Transverse colon (tissue), 4 donors: ENCODE data around the gene ACAP1. TPM values are rescaled to one million over a fixed set of nuclear protein-coding genes. Genes with fewer than 3 reads are reported as not detected.
A peak's percentile ranks its signal among the peaks of the same experiment; 100 is the strongest.

Experiments used
- DNase-seq: peaks from one replicate; pipeline ENCODE4 v3.0.0-alpha.2; 2019
- H3K27ac ChIP-seq, 4 donors: fragments of 200-600 bp; sonication (generic); 2 replicates each; pipeline ENCODE4 v1.5.1; 2016 to 2018; ENCODE audit warnings: inconsistent platforms in 4 of 4
- H3K27me3 ChIP-seq: fragments of 200-600 bp; sonication (generic); 2 replicates; pipeline ENCODE4 v1.5.1; 2017; ENCODE audit warnings: inconsistent platforms
- H3K36me3 ChIP-seq, 4 donors: fragments of 200-600 bp; sonication (generic); 2 replicates each; pipeline ENCODE4 v1.5.1; 2017 to 2019; ENCODE audit warnings: inconsistent platforms in 4 of 4
- H3K4me1 ChIP-seq, 4 donors: fragments of 200-600 bp; sonication (generic); 2 replicates each; pipeline ENCODE4 v1.5.1; 2017 to 2020; ENCODE audit warnings: inconsistent platforms in 4 of 4
- H3K4me3 ChIP-seq, 4 donors: fragments of 200-600 bp; sonication (generic); 1 replicate in 1 of 4; 2 replicates in 3 of 4; pipeline versions ENCODE4 v1.5.1 to v1.6.1; 2017 to 2019; ENCODE audit warnings: inconsistent platforms in 4 of 4
- H3K9me3 ChIP-seq, 2 donors: fragments of 200-600 bp; sonication (generic); 2 replicates each; pipeline ENCODE4 v1.5.1; 2017 to 2019; ENCODE audit warnings: inconsistent platforms in 2 of 2
- CTCF ChIP-seq, 5 experiments: fragments of 200-600 bp in 3 of 5; fragments of 450-650 bp in 2 of 5; sonication (generic) in 3 of 5; IDR thresholded peaks; 1 replicate in 2 of 5; 2 replicates in 3 of 5; pipeline ENCODE4 v1.5.1; 2016 to 2017; ENCODE audit warnings: antibody characterized with exemption in 5 of 5, inconsistent platforms in 3 of 5, mild to moderate bottlenecking in 2 of 5, moderate library complexity in 1 of 5
- EP300 ChIP-seq: sonication (generic); formaldehyde crosslinking; IDR thresholded peaks from one replicate; pipeline ENCODE4 v1.6.1; 2017; ENCODE audit warnings: antibody characterized with exemption, low read depth
- POLR2A ChIP-seq: fragments of 450-650 bp; IDR thresholded peaks from one replicate; pipeline ENCODE4 v1.6.1; 2016; ENCODE audit warnings: antibody characterized with exemption, mild to moderate bottlenecking, moderate library complexity
- POLR2AphosphoS5 ChIP-seq, 3 donors: sonication (generic); formaldehyde crosslinking; IDR thresholded peaks; one replicate each; pipeline ENCODE4 v1.6.1; 2016; ENCODE audit warnings: antibody characterized with exemption in 3 of 3
- WGBS, 2 donors: methylation state at CpG; one replicate each; pipeline ENCODE4 v1.1.5; 2018; ENCODE audit warnings: low coverage in 1 of 2; 5-methylcytosine and 5-hydroxymethylcytosine counted together
- in situ Hi-C, 4 donors: fragments of 200-750 bp; cut with MboI; loops; one replicate each; pipeline versions ENCODE4 v1.15.0 to v1.15.1; 2017; ENCODE audit warnings: low sequenced_read_pairs in 3 of 4, low pct_ligation_motif_present in 1 of 4, low pct_unique_long_range_greater_than_20kb in 1 of 4
- intact Hi-C: fragments of 100-400 bp; cut with DNase I; formaldehyde crosslinking; loops from one replicate; pipeline ENCODE4 v1.15.1; 2023; ENCODE audit warnings: low total_unique reads
- total RNA-seq, 4 donors: library from RNA; depleted of rRNA; stranded (reverse); fragments of >200 nt; gene quantifications; one replicate each; pipeline ENCODE4 v1.1.0, GENCODE V29; 2016

The ACAP1 gene
- total RNA-seq, 4 donors from 2014 or later: 4.8 to 21.0 (median 10.0) TPM

- Histone ChIP-seq H3K4me1 (peaks cover 15 to 43% (median 35%) of the 10 kb centered on the region in 4 donors), H3K27me3 (peaks cover 25% of the 10 kb centered on the region), H3K36me3 (no peaks in the 10 kb centered on the region), H3K27ac (no peak overlapping the region), H3K4me3 (no peak overlapping the region), H3K9me3 (no peaks in the 10 kb centered on the region)
- in situ Hi-C loops: loop anchor here in 2 of 4 donors (25.0 kb wide), 1 partner anchor 253 kb away; the partner anchor contains the start of genes SLC16A11 (in 2 of the 2) and SLC16A13 (in 2 of the 2)
- no peak for DNase-seq
- TF ChIP-seq POLR2A (no peak), EP300 (no peak)
- intact Hi-C loops: no loop called here
- WGBS, 2 donors: 76% methylated on average over 11 of the region's 11 CpGs; no CpG with 5 or more reads in 1 of the 2 donors
These were observed 45.6 kb upstream of the ACAP1 start for GRCh38 chr17:7290685-7291084.

DNA sequence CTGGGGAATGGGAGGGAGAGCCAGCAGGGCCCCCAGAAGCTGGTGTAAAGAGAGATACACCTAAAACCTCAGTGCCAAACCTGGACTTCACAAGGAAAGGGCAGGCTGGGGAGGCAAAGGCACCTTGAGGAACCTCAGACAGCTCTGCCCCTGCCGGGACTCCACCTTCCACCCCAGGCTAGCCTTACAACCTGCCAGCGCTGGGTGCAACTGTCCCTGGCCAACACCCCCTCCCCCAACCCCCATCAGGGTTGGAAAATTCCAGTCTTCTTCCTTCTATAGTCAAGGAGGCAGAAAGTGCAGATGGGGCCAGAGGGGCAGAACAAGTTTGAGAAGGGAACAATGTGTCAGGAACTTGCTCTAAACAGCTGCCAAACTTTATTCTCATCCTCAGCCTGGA, 44.1 kb upstream of the ACAP1 start:
- Histone ChIP-seq H3K4me3 (no peak overlapping the region), H3K36me3 (no peaks in the 10 kb centered on the region), H3K27ac (peak overlapping the region in 3 of 4 donors; percentile 88 to 91 (median 90)), H3K4me1 (peaks cover 26 to 56% (median 47%) of the 10 kb centered on the region in 4 donors), H3K27me3 (peaks cover 25% of the 10 kb centered on the region), H3K9me3 (no peaks in the 10 kb centered on the region)
- TF ChIP-seq CTCF (IDR thresholded peaks at IDR 0.05) (no peak), POLR2AphosphoS5 (IDR thresholded peaks at IDR 0.05) (no peak), EP300 (no peak), POLR2A (no peak)
- WGBS, 2 donors: 63% methylated on average over 2 of the region's 2 CpGs; no CpG with 5 or more reads in 1 of the 2 donors
- in situ Hi-C loops (loop anchor here in 2 of 4 donors (25.0 kb wide), 1 partner anchor 255 kb away; the partner anchor contains the start of genes SLC16A11 (in 2 of the 2) and SLC16A13 (in 2 of the 2)), intact Hi-C loops (no loop called here)
- no peak for DNase-seq

GRCh38 chr17:7292729-7293128, 43.6 kb upstream of the ACAP1 start:
- in situ Hi-C loops: loop anchor here in 2 of 4 donors (25.0 kb wide), 1 partner anchor 255 kb away; the partner anchor contains the start of genes SLC16A11 (in 2 of the 2) and SLC16A13 (in 2 of the 2)
- H3K9me3 ChIP-seq: no peaks in the 10 kb centered on the region
- WGBS, 2 donors: 27% methylated on average over 6 of the region's 6 CpGs; no CpG with 5 or more reads in 1 of the 2 donors
- peaks cover 26 to 56% (median 47%) of the 10 kb centered on the region in 4 donors for H3K4me1 ChIP-seq
- no peak for TF ChIP-seq EP300
- TF ChIP-seq POLR2A: no peak
- TF ChIP-seq CTCF (IDR thresholded peaks at IDR 0.05): no peak
- TF ChIP-seq POLR2AphosphoS5 (IDR thresholded peaks at IDR 0.05): no peak
- intact Hi-C loops: no loop called here
- H3K4me3 ChIP-seq: no peak overlapping the region
- H3K27ac ChIP-seq: peak overlapping the region in 3 of 4 donors; percentile 88 to 91 (median 90)
- no peaks in the 10 kb centered on the region for H3K36me3 ChIP-seq
- DNase-seq: no peak
- peaks cover 25% of the 10 kb centered on the region for H3K27me3 ChIP-seq

- peaks cover 25% of the 10 kb centered on the region for H3K27me3 ChIP-seq
- in situ Hi-C loops (loop anchor here in 2 of 4 donors (25.0 kb wide), 1 partner anchor 256 kb away; the partner anchor contains the start of genes SLC16A11 (in 2 of the 2) and SLC16A13 (in 2 of the 2)), intact Hi-C loops (no loop called here)
- H3K36me3 ChIP-seq: no peaks in the 10 kb centered on the region
- no peak for DNase-seq
- 30 to 69% methylated on average over 2 to 11 of the region's 11 CpGs for WGBS, 2 donors
- H3K27ac ChIP-seq: peak overlapping the region in 3 of 4 donors; percentile 88 to 91 (median 90)
- peak overlapping the region in 1 of 4 donors; percentile 46 for H3K4me3 ChIP-seq
- peaks cover 26 to 56% (median 47%) of the 10 kb centered on the region in 4 donors for H3K4me1 ChIP-seq
- TF ChIP-seq POLR2AphosphoS5 (IDR thresholded peaks at IDR 0.05) (no peak), POLR2A (no peak), CTCF (IDR thresholded peaks at IDR 0.05) (no peak), EP300 (no peak)
- H3K9me3 ChIP-seq: no peaks in the 10 kb centered on the region
These were observed 43.2 kb upstream of the ACAP1 start for GRCh38 chr17:7293159-7293558.
